NB4 (cell line): Measurements from ENCODE around the gene FOSL2.
A peak's percentile ranks its signal among the peaks of the same experiment; 100 is the strongest.

Experiments used
- DNase-seq: peaks from one replicate; pipeline ENCODE4 v3.0.0; 2010; ENCODE audit warnings: low read depth
- H3K4me3 ChIP-seq: one replicate; pipeline ENCODE4 v1.5.1; 2011; ENCODE audit warnings: mild to moderate bottlenecking, low read depth, low read length, moderate library complexity
- MAX ChIP-seq: IDR thresholded peaks from 2 replicates; pipeline ENCODE4 v1.6.1; 2011; ENCODE audit warnings: low read depth, low read length
- MYC ChIP-seq: IDR thresholded peaks from 2 replicates; pipeline ENCODE4 v1.6.1; 2011; ENCODE audit warnings: low read depth, low read length
- POLR2A ChIP-seq: IDR thresholded peaks from 2 replicates; pipeline ENCODE4 v1.6.1; 2011; ENCODE audit warnings: mild to moderate bottlenecking; ENCODE audit not compliant: insufficient read length; ENCODE audit errors: extremely low read depth
- TF ChIP-seq, protein P1 (sequence below): IDR thresholded peaks from one replicate; pipeline ENCODE4 v1.5.1; 2012; ENCODE audit warnings: low read depth, low read length

FOSL2 gene

DNA sequence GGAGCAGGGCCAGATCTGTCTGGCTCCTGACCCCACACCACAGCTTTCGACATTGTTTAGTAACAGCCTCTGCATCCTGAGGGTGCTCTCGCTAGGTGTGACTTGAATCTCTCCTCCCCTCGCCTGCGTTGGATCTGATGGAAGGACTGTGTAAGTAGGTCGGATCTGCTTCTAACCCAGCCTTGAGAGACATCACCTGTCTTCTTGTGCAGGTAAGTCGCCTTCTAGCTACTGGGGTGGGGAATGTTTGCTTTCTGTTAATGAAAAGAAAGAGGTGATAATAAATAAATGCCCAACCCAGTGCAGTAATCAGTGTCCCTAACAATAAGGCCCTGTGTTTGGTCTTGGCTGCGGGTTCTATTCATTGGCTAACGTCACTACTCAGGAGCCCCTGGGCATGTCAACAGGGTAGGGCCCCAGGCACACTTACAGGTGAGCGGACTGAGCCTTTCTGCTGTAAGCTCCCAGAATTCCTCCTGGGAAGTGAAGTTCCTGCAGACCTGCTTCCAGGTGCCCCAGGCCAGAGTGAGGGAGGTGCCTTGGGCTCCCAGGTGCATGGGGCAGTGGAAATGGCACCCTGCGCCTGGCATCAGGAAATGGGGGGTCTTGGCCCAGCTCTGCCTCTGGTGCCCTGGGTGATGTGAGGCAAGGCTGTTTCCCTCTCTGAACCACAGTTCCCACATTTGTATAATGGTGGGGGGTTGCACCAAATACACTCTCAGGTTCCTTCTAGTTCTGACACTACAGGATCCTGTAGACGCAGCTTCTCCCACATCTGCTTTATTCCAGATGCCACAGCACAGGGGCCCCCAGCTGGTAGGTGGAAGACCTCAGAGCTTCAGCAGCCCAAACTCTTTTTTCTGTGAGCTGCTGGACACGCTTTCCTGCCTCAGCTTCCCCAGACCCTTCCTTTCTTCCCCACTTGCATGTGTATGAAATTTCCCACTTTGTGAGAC is 11.2 kb upstream of the FOSL2 start:
- TF ChIP-seq POLR2A (no peak), MYC (no peak), MAX (no peak)
- TF ChIP-seq, protein P1, sequence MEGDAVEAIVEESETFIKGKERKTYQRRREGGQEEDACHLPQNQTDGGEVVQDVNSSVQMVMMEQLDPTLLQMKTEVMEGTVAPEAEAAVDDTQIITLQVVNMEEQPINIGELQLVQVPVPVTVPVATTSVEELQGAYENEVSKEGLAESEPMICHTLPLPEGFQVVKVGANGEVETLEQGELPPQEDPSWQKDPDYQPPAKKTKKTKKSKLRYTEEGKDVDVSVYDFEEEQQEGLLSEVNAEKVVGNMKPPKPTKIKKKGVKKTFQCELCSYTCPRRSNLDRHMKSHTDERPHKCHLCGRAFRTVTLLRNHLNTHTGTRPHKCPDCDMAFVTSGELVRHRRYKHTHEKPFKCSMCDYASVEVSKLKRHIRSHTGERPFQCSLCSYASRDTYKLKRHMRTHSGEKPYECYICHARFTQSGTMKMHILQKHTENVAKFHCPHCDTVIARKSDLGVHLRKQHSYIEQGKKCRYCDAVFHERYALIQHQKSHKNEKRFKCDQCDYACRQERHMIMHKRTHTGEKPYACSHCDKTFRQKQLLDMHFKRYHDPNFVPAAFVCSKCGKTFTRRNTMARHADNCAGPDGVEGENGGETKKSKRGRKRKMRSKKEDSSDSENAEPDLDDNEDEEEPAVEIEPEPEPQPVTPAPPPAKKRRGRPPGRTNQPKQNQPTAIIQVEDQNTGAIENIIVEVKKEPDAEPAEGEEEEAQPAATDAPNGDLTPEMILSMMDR: no peak
- DNase-seq: peak; percentile 45

DNA sequence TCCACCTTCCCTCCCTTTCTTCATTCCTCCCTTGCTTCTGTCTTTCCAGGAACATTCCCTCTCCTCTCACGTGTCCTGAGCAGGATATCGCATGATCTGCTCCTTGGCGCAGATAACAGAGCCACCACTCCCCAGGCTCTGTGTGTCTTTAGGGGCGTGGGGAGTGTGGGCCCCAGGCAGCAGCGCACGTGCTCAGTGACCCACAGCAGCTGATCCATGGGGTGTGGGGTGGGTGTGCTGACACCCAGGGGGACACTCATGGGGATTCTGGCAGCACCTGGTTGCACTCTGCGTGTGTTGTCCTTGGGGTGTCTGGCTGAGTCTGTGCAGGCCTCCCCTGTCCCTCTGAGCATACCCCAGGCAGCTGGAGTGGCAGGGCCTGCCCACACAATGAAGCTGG is 9.9 kb upstream of the FOSL2 start:
- no peak for TF ChIP-seq POLR2A
- no peak overlapping the region for H3K4me3 ChIP-seq
- no peak for DNase-seq

More for the DNA sequence above, 11.2 kb upstream of the FOSL2 start:
- H3K4me3 ChIP-seq: no peak overlapping the region

DNA sequence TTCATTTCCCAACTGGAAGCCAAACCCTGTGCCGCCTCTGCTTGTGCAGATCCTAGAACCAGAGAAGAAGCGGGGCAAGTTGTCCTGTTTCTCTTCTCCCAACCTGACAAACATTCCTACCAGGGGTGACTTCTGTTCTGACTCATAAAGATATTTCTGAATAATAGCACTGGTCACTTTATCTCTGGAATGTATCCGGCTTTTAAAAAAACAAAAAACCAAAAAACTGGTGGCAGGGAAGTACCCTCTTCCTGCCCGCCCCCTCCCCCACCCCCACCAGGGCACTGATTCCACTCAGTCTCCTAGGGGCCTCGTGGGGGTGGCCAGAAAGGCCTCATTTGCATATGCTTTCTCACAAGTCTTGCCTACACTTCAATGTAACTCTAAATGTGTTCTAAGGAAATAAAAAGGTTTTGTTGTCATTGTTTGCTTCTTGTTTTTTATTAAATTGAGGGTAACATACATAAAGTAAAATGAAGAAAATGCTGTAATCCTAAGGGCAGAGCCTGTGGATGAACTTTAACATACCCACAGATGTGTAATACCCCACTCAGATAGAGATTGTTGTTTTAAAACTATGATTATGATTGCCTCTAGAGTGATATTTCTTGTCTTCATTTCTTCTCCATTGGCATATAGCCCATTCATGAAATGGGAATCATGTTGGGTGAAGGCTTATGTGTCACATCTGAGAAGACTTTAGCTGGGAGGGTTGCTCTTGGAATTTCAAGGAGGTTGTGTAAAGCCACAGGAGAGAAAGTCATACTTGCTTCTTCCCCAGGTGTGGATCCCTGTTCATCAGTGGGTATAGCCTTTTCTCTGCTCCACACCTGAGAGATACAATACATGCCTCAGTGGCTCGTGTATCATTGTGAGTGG is 5.3 kb upstream of the FOSL2 start:
- no peak for DNase-seq
- TF ChIP-seq, protein P1: no peak
- TF ChIP-seq POLR2A (no peak), MYC (no peak), MAX (no peak)
- no peak overlapping the region for H3K4me3 ChIP-seq

DNA sequence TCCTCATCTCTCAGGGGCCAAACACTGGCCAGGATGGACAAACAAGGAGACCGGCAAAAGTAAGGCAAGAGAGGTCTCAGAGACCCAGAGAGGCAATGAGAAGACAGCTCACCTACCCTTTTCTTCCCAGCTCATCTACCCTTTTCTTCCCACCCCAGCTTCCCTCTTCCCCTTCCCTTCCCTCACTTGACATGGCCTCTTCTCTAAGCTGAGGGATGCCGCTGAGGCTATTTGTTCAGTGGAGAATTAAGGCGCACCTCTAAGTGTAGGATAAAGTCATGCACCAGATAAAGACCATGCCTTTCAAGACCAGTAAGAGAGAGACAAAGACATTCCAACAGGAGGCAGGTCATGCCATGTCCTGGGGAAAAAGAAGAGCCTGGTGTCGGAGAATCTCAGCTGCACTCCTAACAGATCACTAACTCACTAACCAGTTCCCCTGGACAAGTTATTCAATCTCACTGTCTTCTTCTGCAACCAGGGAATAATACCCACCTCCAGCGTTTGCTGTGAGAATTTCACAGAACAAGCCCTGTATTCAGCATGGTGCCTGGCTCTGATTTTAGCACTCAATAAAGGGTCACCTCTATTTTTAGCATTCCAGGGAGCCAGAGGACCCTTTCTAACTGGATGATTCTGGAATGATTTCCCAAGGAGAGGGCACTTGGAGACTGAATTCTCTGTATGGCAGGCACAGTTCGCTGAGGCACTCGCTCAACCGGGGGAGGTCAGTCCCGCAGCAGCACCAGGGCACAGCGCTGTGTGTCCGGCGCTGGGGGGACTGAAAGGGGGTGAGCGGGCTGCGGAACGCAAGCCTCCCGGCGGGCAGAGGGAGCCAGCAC is 3.0 kb upstream of the FOSL2 start:
- no peak for DNase-seq
- TF ChIP-seq, protein P1: no peak
- H3K4me3 ChIP-seq: no peak overlapping the region

DNA sequence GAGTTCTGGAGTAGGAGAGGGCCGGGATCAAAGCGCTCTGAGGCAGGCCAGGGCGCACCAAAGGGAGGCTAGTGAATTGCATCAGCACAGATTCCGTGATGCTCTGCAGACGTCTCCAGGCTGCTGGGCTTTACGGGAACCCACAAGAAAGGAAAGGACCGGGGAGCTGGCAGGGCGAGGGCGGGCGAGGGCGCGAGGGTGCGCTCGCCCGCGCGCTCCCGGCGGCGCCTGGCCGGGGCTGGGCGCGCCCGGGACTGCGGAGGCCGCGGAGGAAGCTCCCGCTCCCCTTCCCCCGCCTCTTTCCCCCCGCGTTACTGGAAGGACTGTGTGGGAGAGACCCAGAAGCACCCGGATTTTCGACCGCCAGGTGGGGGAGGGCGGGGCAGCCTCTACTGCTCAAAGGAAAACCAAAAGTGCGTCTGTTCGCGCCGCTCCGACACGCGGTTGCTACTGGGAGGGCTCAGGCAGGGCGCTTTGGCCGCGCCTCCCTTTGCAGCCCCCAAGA is 2.4 kb upstream of the FOSL2 start:
- H3K4me3 ChIP-seq: peak overlapping the region; percentile 63
- peak; percentile 88 for DNase-seq

More for the DNA sequence above, 2.4 kb upstream of the FOSL2 start:
- TF ChIP-seq MAX (peak; percentile 76), MYC (peak; percentile 82), POLR2A (peak; percentile 42)
- TF ChIP-seq, protein P1: no peak
